ENCODE data around the gene ZNF618.
A peak's percentile ranks its signal among the peaks of the same experiment; 100 is the strongest.

ZNF618 gene

DNA sequence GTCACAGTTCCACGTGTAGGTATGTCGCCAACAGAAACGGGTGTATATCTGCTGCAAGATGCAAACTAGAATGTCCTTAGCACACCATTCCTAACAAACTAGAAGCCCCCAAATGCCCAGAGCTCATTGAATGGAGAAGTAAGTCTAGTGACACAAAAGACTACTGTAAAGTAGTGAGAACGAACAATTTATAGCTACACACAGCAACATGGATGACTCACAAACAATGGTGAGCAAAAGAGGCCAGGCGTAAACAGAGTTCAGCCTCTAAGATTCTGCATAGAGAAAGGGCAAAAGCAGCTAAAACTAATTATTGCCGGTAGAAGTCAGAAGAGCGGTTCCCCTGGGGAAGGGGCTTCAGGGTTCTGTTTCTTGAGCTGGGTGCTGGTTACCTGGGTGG, 127.2 kb downstream of the ZNF618 start:
- DNase-seq: no peak

GRCh38 chr9:114003758-114004157, 127.6 kb downstream of the ZNF618 start:
- peak; percentile 83 for DNase-seq

DNA sequence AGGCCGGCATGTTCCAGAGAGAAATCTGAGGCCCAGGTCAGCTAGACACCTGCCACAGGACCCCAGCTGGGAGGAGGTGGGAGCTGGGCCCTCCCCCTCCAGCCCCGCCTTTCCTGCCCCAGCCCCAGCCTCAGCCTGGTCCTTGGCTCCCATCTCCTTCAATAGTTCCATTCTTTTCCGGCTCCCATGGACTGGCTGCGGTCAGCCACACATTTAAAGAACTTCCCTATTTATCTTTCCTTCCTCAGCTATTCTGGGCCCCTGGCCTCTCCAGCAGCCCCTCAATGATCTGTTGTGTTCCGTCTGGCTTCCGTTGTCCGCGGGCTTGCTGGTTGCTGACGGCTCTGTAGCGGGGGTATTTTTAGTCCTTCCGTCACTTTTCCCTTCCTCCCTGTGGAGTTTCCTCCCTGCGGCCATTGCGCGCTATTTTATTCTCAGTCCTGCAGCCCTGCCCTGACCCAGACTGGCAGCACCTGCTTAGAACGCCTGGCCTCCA, 128.2 kb downstream of the ZNF618 start:
- no peak for DNase-seq

GRCh38 chr9:114005371-114006154, 129.5 kb downstream of the ZNF618 start:
- DNase-seq: no peak

- DNase-seq: no peak
Measured at GRCh38 chr9:114006155-114006550, 130.0 kb downstream of the ZNF618 start.

DNA sequence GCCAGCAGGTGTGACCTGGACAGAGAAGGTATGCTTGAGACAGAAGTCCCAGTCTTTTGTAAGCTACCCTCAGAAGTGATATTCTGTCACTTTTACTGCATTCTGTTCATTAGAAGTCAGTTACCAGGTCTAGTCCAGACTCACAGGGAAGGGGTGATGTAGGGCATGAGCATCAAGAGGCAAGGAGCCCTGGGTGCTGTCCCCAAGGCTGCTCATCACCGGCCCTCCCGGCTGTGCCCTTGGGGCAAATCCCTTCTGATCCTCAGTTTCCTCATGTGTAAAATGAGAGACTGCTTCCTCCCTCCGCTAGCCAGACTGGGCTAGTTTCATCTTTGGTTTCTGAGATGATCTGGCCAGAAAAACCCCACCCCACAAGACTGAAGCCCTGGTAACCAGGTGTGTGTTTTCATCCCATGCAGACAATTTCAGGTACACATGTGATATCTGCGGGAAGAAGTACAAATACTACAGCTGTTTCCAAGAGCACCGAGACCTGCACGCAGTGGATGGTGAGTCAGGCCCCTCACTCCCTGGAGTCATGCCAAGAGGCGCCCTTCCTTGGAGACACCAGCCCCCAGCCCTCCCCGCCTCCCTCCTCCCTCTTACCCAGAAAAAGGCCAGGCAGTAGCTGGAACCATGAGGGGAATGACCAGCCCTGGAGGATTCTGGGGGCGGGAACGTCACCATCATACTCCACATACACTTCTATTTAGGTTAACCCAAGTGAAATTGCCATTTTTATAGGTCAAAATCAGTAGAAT, 131.0 kb downstream of the ZNF618 start:
- DNase-seq: no peak

DNA sequence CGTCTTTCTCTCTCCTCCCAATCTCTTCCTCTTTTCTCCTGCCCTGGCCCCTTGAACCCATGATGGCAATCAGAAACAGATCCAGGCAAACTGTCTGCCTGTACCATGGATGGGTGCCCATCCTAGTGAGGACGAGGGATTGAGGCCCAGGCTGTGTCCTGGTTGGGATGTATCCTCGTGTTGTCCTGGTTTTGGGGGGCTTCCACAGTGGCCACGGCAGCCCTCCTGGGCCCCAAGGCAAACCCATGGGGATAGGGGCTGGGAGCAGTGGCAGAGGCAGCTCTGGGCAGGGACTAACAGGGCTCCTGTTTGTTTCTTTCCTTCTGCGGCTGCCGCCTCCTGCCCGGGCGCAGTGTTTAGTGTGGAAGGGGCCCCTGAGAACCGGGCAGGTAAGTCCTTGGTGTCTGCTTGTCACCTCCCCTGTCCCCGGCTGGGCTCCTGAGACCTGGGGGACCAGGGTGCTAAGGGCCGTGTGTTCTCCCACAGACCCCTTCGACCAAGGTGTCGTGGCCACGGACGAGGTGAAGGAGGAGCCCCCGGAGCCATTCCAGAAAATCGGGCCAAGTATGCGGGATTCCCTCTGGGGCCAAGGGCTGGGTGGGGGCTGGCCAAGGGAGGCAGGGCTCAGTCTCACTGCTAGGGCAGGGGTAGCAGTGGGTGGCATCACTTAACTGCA, 132.0 kb downstream of the ZNF618 start:
- DNase-seq: no peak

GRCh38 chr9:114008667-114009410, 132.7 kb downstream of the ZNF618 start:
- DNase-seq: no peak

DNA sequence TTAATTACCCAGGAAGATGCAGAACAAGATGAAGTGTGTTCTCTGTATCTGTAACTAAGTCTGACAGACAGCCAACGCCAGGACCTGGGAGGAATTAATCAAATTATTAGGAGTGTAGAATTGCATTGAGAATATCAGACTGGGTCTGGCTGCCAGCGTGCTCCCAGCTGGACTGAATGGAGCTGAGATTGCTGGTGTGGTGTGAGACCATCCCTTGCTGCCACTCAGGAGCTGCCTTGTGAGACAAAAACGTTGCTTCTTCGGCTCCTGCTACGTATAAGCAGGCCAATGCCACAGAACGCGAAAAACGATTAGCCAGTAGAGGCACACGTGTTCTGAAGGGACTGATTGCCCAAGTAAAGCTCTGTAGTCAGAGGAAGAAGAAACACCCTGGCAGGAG, 135.2 kb downstream of the ZNF618 start:
- DNase-seq: no peak

- DNase-seq: no peak
Measured at GRCh38 chr9:114012126-114012525, 136.0 kb downstream of the ZNF618 start.

DNA sequence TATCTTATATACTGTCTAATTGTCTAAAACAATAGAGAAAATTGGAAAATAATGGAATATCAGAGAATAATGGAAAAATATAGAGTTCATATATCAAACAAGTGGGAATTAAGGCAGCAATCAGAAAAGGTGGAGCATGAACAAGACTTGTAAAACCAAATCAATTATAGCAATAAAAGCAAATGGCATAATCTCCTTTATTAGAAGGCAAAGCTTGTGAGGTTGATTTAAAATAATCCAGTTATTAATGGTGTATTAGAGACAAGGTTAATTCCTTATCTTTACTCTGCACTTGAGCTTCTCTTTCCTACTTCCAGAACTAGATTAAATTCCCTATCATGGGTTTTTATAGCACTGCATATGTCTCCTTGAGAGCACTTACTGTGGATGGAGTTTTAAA, 137.9 kb downstream of the ZNF618 start:
- no peak for DNase-seq

DNA sequence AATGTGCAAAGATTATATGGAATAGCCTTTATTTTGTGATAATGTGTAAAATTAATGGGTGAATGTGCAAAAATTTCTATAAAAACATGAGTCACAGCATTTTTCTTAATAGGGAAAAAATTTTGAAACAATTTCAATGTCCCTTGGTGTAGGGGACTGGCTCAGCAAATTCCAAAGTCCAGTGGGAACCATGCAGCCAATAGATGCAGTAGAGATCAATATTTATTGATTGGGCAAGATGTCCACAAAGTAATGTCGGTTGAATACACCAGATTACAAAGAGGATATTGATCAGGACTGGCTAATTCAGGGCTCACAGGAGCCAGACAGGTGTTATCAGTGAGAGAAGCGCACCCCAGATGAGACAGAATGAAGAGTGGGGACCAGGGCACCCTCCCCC, 139.5 kb downstream of the ZNF618 start:
- DNase-seq: no peak

- DNase-seq: no peak
Measured at GRCh38 chr9:114016101-114016500, 140.0 kb downstream of the ZNF618 start.

- DNase-seq: no peak
Measured at GRCh38 chr9:114016629-114017423, 140.7 kb downstream of the ZNF618 start.

DNA sequence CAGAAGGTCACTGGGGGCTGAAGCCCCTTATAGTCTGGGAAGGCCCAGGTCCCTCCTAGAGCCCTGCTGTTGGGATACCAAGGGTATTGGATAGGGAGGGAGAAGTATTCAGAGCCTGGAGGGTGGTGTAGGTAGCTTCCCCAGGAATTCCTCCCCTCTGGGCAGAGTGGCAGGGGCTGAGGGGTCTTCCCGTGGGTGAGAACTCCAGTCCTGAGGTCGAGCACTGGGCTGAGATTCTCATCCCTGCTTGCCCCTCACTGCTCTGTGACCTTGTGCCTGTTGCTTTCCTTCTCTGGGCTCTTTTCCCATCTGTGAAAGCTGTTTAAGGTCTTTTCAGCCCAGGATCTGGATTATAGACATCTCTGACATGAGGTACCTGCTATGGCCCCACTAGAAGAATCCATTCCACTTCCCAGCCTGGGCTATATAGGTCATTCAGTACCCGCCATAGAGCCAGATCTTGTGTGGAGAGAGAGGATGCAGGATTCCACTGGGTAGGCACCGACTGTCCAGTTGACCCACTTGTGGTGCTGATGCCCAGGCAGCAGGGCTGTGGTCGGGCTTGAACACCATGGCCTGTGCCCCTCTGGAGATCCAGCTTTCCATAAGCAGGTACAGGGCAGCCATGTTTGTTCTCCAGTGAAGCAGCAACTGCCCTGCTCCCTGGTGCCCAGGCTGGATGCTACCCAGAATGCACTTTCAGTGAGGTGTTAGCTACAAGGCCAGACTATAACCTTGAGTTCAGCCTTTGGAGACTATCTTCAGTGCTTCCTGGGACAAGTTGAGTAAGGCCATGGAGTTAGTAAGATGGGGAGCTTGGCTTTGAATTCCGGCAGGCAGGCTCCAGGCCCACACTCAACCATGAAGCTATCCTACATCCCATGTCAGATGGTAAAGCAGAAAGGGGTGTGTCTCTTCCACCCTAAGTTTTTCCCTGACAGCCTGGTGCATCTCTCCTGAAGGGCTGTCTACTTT, 141.9 kb downstream of the ZNF618 start:
- no peak for DNase-seq

DNA sequence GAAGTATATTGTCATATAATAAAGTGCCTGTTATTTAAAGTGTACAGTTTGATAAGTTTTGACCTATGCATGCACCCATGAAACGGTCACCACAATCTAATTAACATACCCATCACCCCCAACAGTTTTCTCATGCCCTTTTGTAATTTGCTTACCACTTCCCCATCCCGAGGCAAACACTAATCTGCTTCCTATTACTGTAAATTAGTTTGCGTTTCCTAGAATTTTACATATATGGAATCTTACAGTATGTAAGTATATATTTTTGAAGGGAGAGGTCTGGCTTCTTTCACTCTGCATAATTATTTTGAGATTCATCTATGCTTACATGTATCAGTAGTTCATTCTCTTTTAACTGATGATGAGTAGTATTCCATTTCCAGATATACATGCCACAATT, 145.5 kb downstream of the ZNF618 start:
- no peak for DNase-seq

DNA sequence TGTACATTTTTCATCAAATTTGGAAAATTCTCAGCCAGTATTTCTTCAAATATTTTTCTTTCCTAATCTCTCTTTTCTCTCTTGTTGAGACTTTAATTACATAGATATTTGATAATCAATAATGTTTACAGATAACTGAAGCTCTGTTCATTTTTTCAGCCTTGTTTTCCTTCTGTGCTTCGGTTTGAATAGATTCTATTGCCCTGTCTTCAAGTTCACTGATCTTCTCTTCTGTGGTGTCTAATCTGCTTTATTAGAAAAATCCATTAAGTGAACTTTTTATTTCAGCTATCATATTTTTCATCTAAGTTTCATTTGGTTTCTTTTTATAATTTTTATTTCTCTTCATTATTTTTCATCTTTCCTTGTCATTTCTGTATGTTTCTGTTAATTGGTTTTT, 147.9 kb downstream of the ZNF618 start:
- DNase-seq: no peak

GRCh38 chr9:114025196-114025753, 149.2 kb downstream of the ZNF618 start:
- no peak for DNase-seq

DNA sequence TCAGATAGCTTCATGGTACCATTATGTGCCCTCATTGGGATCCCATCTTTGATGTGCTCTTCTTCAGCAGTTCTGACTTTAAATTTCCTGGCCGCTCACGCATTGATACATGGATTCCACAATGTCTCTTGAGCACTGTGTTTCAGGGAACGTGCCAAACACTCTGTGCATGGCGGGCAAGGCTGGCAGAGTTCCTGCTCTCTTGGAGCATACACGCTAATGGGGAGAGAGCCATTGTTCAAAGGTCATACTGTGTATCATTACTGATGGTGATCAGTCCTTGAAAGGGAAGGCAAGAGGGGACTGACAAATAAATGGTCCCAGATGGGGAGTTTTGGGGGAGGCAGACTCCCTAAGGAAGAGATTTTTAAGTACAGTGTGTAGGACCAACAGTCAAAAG, 149.7 kb downstream of the ZNF618 start:
- no peak for DNase-seq

DNA sequence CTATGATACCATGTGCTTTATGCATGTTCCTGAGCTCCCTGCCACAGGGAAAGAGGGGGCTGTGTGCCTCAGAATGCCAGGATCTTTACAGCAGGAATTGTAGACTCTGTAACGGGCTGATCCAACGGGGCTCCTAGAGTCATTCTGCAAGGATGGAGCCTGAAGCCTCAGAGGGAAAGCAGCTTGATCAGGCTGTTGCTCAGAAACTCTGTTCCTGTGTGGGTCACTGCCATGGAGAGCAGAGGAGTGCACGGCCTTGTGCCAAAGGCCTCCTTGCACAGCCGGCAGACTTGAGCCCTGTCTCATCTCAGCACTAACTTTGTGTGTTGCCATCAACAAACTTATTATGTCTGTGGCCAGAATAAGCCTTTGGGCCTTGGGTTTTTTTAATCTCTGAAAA, 150.2 kb downstream of the ZNF618 start:
- no peak for DNase-seq
